Spleen (tissue), 7 donors: Measurements from ENCODE around the gene CCR1.

Experiments
- CTCF ChIP-seq, 11 experiments: fragments of 200-600 bp in 7 of 11; fragments of 450-650 bp in 4 of 11; sonication (generic) in 4 of 11; IDR thresholded peaks in 8 of 11; conservative IDR thresholded peaks in 3 of 11; 1 replicate in 7 of 11; 2 replicates in 4 of 11; pipeline versions ENCODE4 v1.4.0 to v1.8.0; 2016 to 2021; ENCODE audit warnings: antibody characterized with exemption in 11 of 11, inconsistent platforms in 4 of 11, mild to moderate bottlenecking in 1 of 11
- POLR2AphosphoS5 ChIP-seq, 3 donors: sonication (generic); formaldehyde crosslinking; IDR thresholded peaks; one replicate each; pipeline ENCODE4 v1.5.1; 2017; ENCODE audit warnings: antibody characterized with exemption in 3 of 3
- donor health status: DM: no; HTN: no; CAD: no; lungs with moderate emphysema.
- donor health status: DM: no; HTN: no; CAD: no.
- donor health status: DM: no; HTN: no; CAD: no.

GRCh38 chr3:46191730-46192129 is 16.4 kb downstream of the CCR1 start:
- no peak for TF ChIP-seq CTCF (IDR thresholded peaks at IDR 0.05 in 8 of 11, conservative IDR thresholded peaks at IDR 0.05 in 3 of 11)
- TF ChIP-seq POLR2AphosphoS5 (IDR thresholded peaks at IDR 0.05): no peak
